CD4-positive, alpha-beta T cell treated with Interferon gamma for 1 hour (primary cell): ENCODE results near the gene MTCL1.

ENCODE experiments used
- DNase-seq: peaks from one replicate; pipeline ENCODE4 v3.0.0-alpha.2; 2020

Gene MTCL1

DNA sequence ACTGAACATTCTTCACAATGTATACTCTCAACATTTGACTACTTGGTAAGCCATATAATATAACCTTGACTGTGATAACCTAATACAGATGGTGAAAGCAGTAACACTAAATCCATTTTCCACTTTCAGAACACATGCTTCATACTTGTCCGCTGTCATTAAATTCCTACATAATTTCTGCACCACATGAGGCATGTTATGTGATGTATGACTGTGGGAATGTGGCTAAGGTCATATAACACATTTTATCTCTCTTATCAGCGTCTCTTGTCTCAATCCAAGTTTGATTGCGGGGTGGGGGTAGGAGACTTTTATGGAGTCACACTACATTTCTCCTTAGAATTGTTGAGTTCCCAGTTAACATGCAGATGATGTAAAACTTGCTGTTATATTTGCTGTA lies 110.9 kb downstream of the MTCL1 start:
- DNase-seq, result no peak

- no peak for DNase-seq
Observed at GRCh38 chr18:8816816-8817215, 111.5 kb downstream of the MTCL1 start.

DNA sequence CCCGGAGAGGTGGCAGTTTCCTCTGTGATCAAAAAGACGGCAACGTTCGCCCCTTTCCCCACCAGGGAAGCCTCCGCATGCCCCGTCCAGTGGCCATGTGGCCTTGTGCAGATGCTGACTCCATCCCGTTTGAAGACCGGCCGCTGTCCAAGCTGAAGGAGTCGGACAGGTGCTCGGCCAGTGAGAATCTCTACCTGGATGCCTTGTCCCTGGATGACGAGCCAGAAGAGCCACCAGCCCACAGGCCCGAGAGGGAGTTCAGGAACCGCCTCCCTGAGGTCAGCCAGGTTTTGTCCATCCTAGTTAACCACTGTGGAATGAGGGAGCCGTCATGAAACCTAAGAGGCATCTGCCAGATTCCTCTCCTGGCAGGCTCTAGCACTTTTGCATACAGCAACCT lies 113.6 kb downstream of the MTCL1 start:
- DNase-seq, result no peak

DNA sequence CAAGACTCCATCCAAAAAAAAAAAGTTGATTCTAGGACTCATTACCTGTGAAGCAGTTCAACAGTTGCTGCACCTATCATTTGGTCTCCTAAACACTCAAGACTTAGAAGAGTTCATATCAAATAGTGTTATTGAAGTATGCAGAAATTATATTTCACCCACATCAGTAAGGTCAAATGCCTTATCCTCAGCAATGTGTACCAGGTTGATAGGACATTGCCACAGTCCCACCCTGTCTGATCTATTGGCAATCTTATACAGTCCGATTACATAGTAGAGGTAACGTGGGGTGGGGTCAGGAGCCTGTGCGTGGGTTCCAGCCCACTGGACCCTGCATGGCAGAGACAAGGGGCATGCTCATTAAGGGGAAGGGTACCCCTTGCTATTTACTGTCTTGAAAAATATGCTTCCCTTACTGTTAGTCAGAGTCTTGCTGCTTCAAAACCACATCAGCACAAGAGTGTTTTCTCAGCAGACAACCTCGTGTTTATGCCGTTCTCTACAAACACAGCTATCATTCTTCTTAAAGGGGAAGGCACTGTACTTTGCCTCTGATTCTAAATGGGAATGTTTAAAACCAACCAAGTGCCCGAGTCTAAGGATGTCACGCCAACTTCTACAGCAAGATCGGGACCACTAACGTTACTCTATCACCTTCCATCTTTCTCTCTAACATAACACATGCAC lies 115.2 kb downstream of the MTCL1 start:
- DNase-seq, result no peak

DNA sequence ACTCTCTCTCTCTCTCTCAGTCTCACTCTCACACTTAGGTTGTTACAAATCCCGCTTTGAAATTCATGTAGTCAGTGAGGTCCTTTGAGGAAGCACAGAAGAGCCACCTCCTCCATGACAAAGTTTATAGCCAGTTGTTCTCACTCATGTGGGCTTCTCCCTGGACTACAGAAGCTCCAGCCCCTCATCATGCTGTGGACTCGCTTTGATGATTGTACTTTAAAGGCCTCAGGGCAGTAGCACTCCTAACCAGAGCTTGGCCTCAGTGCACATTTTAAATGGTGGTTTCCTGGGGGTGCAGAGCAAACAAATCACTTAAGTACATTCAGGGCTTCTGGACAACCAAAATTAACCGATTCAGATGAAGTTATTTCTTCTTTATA lies 115.7 kb downstream of the MTCL1 start:
- DNase-seq, result no peak

DNA sequence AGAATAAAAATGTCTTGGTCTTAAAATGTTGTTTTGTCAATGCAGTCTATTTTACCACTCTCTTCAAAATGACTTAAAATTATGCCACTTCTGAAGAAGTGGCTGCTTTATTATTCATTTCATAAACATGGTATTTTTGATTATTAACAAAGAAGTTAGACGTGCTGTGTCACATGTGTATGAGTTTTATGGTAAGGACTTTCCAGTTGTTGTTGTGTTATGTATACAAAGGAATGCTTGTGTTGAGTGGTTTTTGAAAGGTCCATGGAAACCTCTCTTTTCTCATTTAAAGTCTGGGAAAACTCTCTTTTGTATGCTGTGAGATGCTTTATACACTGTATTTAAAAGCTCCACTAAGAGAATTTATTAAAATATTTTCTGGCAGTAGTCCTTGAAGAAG lies 116.2 kb downstream of the MTCL1 start:
- DNase-seq, result no peak

DNA sequence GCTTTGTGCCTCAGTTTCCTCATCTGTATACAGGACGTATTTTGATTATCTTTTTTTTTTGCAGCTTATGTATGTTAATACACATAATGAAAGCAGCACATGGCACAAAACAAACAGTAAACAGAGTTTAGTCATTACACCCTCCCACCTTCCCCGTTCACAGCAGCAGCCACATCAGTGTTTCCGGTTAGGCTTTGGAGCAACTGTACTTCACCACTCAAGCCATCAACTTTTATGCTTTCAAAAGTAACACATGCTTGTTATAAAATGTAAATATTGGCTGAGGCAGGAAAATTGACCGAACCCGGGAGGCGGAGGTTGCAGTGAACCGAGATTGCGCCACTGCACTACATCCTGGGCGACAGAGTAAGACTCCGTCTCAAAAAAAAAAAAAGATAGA lies 117.3 kb downstream of the MTCL1 start:
- no peak for DNase-seq

- no peak for DNase-seq
Observed at GRCh38 chr18:8823530-8823929, 118.2 kb downstream of the MTCL1 start.

DNA sequence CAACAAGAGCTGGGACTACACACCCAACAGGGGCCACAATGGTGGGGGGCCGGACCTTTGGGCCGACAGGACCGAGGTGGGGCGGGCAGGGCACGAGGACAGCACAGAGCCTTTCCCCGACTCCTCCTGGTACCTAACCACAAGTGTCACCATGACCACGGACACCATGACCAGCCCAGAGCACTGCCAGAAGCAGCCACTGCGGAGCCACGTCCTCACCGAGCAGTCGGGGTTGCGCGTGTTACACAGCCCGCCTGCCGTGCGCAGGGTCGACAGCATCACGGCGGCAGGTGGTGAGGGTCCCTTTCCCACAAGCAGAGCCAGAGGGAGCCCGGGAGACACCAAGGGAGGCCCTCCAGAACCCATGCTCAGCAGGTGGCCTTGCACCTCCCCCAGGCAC lies 119.5 kb downstream of the MTCL1 start:
- DNase-seq, result no peak

DNA sequence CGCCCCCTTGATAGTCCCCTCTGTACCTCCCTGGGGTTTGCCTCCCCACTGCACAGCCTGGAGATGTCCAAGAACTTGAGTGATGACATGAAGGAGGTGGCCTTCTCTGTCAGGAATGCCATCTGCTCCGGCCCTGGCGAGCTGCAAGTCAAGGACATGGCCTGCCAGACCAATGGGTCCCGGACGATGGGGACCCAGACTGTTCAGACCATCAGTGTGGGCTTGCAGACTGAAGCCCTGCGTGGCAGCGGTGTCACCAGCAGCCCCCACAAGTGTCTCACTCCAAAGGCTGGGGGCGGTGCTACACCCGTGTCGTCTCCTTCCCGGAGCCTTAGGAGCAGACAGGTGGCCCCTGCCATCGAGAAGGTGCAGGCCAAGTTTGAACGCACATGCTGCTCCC lies 119.9 kb downstream of the MTCL1 start:
- no peak for DNase-seq

GRCh38 chr18:8825729-8826375 lies 120.5 kb downstream of the MTCL1 start:
- no peak for DNase-seq

DNA sequence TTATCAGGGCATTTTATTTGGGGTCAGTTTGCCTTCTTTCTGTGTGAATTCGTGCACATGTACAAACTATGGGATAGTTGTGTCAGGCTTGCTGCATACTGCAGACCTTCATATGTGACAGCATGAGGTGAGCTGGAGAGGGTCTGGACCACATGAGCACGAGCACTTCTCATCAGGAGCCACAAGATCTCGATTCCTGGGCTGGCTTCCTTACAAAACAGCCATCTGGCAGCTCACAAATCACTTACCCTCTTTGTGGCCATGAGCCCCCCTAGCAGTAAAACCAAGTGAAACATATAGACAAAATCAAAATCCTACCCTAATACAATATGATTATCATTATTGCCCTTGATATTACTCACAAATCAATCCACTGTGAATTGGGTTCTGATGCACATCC lies 121.2 kb downstream of the MTCL1 start:
- DNase-seq, result no peak

DNA sequence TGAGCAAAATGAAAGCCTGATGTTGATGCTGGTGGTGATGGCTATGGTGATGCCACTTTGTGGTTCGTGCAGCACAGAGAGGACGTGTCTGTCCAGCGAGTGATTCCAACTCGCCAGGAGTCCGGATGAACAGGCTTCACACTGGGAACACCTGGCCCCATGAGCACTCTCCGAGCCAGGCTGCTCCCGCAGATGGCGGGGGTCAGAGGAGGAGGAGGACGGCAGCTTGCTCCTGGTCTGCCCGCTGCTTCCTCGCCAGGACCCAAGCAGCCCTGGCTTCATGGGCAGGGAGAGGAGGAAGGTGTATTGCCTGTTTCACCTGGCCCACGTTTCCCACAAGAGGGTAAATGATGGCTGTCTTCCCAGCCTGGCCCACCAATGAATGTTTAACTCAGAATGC lies 121.6 kb downstream of the MTCL1 start:
- no peak for DNase-seq

- no peak for DNase-seq
Observed at GRCh38 chr18:8828300-8828699, 122.9 kb downstream of the MTCL1 start.

DNA sequence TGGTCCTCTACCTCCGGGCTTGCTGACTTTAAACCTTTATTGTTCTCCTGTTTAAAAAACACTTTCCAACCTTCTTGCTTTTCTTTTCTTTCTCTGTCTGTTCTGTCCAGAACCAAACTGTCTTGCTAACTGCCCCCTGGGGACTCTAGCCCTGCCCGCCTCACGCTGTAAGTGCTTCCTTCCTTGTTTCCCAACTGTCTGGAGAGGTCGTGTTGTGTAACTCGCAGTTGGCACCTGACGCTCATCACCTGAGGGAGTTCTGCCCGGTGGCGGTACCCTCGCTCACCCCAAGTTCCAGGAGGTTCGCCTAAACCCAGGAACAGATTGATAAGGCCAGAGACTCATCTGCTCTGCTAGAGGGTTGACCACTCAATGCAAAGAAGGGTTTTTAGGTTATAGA lies 123.4 kb downstream of the MTCL1 start:
- DNase-seq, result no peak

DNA sequence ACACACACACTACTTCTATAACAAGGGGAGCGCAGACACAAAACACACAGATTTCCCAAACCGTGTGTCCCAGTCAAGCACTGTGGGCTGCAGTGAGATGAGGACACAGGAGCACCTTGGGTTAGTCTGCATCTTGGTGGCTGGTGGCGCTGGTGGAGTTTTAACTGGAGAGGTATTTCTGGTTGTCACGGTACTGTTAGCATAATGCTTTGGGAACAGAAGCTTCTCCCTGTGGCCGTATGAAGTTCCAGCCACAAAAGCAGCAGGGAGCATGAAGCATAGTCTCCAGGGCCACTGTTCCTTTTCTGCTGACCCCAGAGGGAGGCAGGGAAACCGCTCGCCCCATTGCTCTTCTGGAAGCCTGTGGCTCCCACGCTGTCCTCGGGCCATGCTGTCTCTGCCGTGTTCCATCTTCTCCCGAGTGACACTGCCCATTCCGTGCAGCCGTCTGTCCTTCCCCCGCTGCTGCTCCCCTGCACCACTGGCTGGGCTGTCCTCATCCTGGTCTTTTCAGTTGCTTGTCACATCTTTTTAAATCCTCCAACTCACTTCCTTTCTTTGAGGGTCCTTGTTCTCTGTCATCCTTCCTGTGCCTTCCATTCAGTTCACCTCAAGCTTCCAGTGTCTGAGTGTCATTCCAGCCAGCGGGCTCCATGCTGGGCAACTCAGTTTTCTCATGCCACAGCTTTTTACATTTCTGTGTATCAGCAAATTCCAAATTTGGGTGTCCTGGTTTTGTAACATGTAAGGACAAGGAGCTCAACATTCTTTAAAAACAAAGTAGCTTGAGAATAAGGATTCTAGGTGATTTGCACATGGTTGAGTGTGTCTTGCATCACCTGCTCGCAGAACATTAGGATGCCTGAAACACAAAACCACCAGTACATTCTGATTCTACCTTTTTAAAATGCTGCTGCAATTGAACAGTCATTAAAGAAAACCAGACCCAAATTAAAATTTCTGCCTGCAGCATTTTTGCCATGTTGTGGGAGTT lies 125.0 kb downstream of the MTCL1 start:
- DNase-seq, result no peak

DNA sequence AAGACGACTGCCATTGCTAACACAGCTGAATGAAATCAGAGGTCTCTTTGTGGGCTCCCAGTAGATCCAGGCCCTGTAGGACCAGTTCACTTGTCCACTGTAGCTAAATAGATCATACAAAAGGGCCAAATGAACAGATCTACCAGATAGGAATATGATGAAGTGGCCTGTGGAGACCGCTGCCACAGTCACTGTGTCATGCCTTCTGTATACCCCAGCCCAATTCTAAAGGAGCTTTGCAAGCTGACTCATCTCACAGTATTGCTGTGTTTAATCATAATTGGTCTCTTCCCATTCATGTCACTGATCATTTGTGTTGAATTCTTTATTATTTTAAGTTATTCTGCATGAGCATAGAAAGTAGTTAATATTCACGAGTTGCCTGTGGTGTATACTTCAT lies 125.8 kb downstream of the MTCL1 start:
- DNase-seq, result no peak

DNA sequence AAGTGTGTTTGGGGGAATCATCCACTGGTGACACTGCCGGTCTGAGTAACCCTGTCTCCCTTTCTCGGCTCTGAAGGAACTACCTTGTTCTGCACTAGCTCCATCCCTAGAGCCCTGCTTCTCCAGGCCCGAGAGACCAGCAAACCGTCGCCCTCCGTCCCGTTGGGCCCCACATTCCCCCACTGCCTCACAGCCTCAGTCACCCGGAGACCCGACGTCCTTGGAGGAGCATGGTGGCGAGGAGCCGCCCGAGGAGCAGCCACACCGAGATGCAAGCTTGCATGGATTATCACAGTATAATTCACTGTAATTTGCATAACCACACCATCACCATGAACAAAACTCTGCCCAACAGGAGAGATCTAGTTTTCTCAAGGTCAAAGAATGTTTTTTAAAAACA lies 126.2 kb downstream of the MTCL1 start:
- DNase-seq, result no peak

DNA sequence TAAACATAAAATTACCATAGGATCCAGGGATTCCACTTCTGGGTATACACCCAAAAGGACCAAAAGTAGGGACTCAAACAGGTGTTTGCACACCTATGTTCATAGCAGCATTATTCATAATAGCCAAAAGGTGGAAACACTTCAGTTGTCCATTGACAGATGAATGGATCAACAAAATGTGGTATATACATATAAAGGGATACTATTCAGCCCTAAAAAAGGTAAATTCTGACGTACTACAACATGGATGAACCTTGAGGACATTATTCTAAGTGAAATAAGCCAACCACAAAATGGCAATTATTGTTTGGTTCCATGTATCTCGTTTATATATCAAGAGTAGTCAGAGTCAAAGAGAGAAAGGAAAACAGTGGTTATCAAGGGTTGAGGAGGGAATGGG lies 128.1 kb downstream of the MTCL1 start:
- DNase-seq, result no peak

GRCh38 chr18:8834881-8835280 lies 129.5 kb downstream of the MTCL1 start:
- DNase-seq, result no peak

DNA sequence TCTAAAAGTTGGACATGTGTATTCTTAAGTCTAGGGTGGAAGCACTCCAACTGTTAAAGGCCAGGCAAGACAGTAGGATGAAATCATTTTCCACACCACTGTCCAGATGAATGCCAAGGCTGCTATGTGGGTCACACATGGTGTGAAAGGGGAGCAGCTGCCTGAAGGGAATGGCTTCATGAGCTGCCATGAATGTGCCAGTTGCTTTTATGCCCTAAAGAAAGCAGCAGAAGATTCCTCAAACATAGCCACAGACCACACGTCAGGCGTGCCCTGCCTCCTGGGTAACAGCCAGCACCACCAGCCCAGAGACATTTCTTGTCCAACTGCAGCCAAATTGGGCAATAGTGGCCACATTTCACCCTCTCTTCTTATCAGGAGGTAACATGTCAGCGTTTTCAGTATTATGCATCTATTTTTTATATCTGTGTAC lies 130.2 kb downstream of the MTCL1 start:
- no peak for DNase-seq

- no peak for DNase-seq
Observed at GRCh38 chr18:8839281-8839680, 133.9 kb downstream of the MTCL1 start.

GRCh38 chr18:8841781-8842485 lies 136.6 kb downstream of the MTCL1 start:
- no peak for DNase-seq
